Measurements from ENCODE around the gene GPR161. TPM values are rescaled to one million over a fixed set of nuclear protein-coding genes. Genes with fewer than 3 reads are reported as not detected.

Gene GPR161
- total and polyA plus RNA-seq, 8 donors: 9.3 to 37.7 (median 26.6) TPM

- Histone ChIP-seq H3K4me1 (no peaks in the 10 kb centered on the region), H3K27me3 (no peaks in the 10 kb centered on the region), H3K36me3 (peaks cover 0 to 25% of the 10 kb centered on the region in 2 donors), H3K4me3 (no peak overlapping the region), H3K27ac (no peak overlapping the region), H3K9me3 (no peaks in the 10 kb centered on the region)
- TF ChIP-seq, protein P1, sequence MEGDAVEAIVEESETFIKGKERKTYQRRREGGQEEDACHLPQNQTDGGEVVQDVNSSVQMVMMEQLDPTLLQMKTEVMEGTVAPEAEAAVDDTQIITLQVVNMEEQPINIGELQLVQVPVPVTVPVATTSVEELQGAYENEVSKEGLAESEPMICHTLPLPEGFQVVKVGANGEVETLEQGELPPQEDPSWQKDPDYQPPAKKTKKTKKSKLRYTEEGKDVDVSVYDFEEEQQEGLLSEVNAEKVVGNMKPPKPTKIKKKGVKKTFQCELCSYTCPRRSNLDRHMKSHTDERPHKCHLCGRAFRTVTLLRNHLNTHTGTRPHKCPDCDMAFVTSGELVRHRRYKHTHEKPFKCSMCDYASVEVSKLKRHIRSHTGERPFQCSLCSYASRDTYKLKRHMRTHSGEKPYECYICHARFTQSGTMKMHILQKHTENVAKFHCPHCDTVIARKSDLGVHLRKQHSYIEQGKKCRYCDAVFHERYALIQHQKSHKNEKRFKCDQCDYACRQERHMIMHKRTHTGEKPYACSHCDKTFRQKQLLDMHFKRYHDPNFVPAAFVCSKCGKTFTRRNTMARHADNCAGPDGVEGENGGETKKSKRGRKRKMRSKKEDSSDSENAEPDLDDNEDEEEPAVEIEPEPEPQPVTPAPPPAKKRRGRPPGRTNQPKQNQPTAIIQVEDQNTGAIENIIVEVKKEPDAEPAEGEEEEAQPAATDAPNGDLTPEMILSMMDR (IDR thresholded peaks at IDR 0.05): no peak
- DNase-seq (no peak), ATAC-seq (no peak)
- intact Hi-C loops (cut with DNase I): no loop called here
These were observed 94.4 kb downstream of the GPR161 start for GRCh38 chr1:168042362-168042761.

DNA sequence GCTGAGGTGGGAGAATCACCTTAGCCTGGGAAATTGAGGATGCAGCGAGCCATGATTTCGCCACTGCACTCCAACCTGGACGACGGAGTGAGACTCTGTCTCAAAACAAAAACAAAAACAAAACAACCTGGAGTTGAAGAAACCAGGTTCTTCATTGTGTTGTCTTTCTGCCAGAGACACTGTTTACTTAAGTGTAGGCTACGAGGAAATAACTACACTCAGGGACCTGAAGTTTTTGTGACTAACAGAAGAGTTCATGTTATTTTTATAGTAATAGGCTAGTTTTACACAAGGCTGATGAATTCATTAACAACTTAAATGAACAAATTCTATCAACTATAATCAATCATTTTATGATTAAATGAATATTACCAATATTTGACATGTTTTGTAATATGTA, 101.4 kb downstream of the GPR161 start:
- ATAC-seq: peak; percentile 49
- no peaks in the 10 kb centered on the region for H3K9me3 ChIP-seq
- DNase-seq: no peak
- H3K36me3 ChIP-seq: no peaks in the 10 kb centered on the region
- no peaks in the 10 kb centered on the region for H3K4me1 ChIP-seq
- intact Hi-C loops (cut with DNase I): no loop called here
- no peak overlapping the region for H3K27ac ChIP-seq
- H3K27me3 ChIP-seq: no peaks in the 10 kb centered on the region
- TF ChIP-seq, protein P1 (IDR thresholded peaks at IDR 0.05): no peak
- no peak overlapping the region for H3K4me3 ChIP-seq

DNA sequence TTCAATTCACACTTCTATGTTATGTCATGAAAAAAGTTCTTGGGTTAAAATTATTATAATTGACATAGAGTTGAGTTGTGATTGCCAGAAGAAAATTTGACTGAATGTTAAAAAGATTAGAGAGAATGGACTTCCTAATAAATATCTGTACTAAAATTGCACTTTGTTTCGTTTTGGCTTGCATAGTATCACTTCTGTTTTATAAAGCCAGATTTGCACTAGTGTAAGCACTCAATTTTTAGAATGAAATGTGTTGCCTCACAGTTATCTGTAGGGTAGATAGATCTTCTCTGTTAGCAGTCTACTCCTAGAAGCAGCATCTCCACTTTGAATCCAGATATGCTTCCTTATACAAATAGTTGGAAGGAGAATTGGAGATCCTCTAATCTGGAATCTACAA, 104.7 kb downstream of the GPR161 start:
- ATAC-seq (no peak), DNase-seq (no peak)
- no peak overlapping the region for H3K4me3 ChIP-seq
- TF ChIP-seq, protein P1 (IDR thresholded peaks at IDR 0.05): no peak
- no peaks in the 10 kb centered on the region for H3K4me1 ChIP-seq
- no peaks in the 10 kb centered on the region for H3K9me3 ChIP-seq
- H3K27ac ChIP-seq: no peak overlapping the region
- intact Hi-C loops (cut with DNase I): no loop called here
- no peaks in the 10 kb centered on the region for H3K36me3 ChIP-seq
- no peaks in the 10 kb centered on the region for H3K27me3 ChIP-seq

DNA sequence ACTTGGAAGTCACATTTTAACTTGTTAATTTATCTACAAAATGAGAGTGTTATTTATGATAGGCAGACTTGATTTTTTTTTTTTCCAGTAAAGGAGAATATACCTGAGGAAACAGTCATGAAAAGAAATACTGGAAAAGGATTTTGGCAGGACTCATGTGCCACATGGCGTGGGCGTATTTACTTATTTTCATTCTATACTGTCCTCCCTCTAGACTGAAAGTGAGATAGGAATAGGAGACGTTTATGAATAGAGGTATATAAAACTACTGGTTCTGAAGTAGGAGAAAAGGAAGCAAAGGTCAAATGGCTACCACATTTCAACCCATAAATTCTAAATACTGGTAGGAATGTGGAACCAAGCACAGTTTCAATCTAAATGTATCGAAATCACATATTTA, 105.1 kb downstream of the GPR161 start:
- DNase-seq: no peak
- H3K27ac ChIP-seq: no peak overlapping the region

DNA sequence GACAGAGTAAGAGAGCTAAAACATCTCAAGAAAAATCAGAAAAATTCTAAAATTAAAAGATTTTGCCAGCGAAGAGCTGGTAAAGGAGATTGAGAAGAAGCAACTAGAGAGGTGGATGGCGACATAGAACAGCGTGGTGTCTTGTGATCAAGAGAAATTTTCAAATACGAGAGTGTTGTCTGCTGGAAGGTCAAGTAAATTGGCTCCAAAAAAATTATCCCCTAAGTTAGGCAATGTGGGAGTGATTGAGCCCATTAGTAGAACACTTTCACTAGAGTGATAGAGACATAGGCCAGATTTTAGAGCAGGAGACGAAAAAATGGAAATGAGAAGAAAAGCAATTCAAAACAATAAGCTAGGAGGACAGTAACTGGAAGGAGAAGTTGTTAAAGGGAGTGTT, 105.5 kb downstream of the GPR161 start:
- Histone ChIP-seq H3K4me3 (no peak overlapping the region), H3K9me3 (no peaks in the 10 kb centered on the region), H3K27ac (no peak overlapping the region), H3K36me3 (peaks cover 0 to 5% of the 10 kb centered on the region in 2 donors), H3K27me3 (no peaks in the 10 kb centered on the region), H3K4me1 (no peaks in the 10 kb centered on the region)
- DNase-seq (peak in 2 of 4 donors; percentile 42 to 44), ATAC-seq (no peak)
- intact Hi-C loops (cut with DNase I): no loop called here
- TF ChIP-seq, protein P1 (IDR thresholded peaks at IDR 0.05): no peak

More for the DNA sequence above, 105.1 kb downstream of the GPR161 start:
- intact Hi-C loops (cut with DNase I): no loop called here
- peaks cover 0 to 3% of the 10 kb centered on the region in 2 donors for H3K36me3 ChIP-seq
- TF ChIP-seq, protein P1 (IDR thresholded peaks at IDR 0.05): no peak
- H3K4me3 ChIP-seq: no peak overlapping the region
- H3K9me3 ChIP-seq: no peaks in the 10 kb centered on the region
- ATAC-seq: no peak
- H3K27me3 ChIP-seq: no peaks in the 10 kb centered on the region
- H3K4me1 ChIP-seq: no peaks in the 10 kb centered on the region

Other genes with a start within 250 kb of the GPR161 start
- under 1 TPM in 1 of 2 donors, not detected in 1; 0.37 TPM for gene ADCY10, start 222.8 kb downstream of the GPR161 start, total RNA-seq
- gene ADCY10, start 222.8 kb downstream of the GPR161 start, polyA plus RNA-seq (ENCODE audit: insufficient read length in 6 of 6): under 1 TPM; 0.11 to 0.26 (median 0.21) TPM
- gene DCAF6, start 200.2 kb downstream of the GPR161 start, total RNA-seq: 10 to 100 TPM; 39.7 to 43.1 TPM
- gene DCAF6, start 200.2 kb downstream of the GPR161 start, polyA plus RNA-seq (ENCODE audit: insufficient read length in 6 of 6): 10 to 100 TPM; 53.7 to 62.7 (median 57.1) TPM
- gene MPC2, start 199.9 kb downstream of the GPR161 start, total RNA-seq: 10 to 100 TPM; 51.8 to 54.0 TPM
- gene MPC2, start 199.9 kb downstream of the GPR161 start, polyA plus RNA-seq (ENCODE audit: insufficient read length in 6 of 6): 10 to 100 TPM; 44.0 to 59.2 (median 46.0) TPM
- 10 to 100 TPM; 26.2 to 26.7 TPM for gene TIPRL, start 42.0 kb upstream of the GPR161 start, total RNA-seq
- 10 to 100 TPM; 49.1 to 56.1 (median 53.5) TPM for gene TIPRL, start 42.0 kb upstream of the GPR161 start, polyA plus RNA-seq (ENCODE audit: insufficient read length in 6 of 6)
- gene SFT2D2, start 89.1 kb upstream of the GPR161 start, total RNA-seq: 10 to 100 TPM; 71.9 to 85.9 TPM
- gene SFT2D2, start 89.1 kb upstream of the GPR161 start, polyA plus RNA-seq (ENCODE audit: insufficient read length in 6 of 6): 10 to 100 TPM; 21.2 to 26.5 (median 23.2) TPM
- 1 to 10 TPM; 1.8 to 2.6 TPM for gene TBX19, start 143.9 kb upstream of the GPR161 start, total RNA-seq
- 1 to 10 TPM; 4.4 to 8.2 (median 5.7) TPM for gene TBX19, start 143.9 kb upstream of the GPR161 start, polyA plus RNA-seq (ENCODE audit: insufficient read length in 6 of 6)

Measured in left lung (tissue), 10 donors.